Endodermal cell (in vitro differentiated cells): ENCODE measurements around the gene USHBP1. TPM values are rescaled to one million over a fixed set of nuclear protein-coding genes. Genes with fewer than 3 reads are reported as not detected.

Source experiments
- DNase-seq: peaks from one replicate; pipeline ENCODE4 v3.0.0-alpha.2; 2017
- H3K27ac ChIP-seq: 2 replicates; pipeline ENCODE4 v1.5.1; 2013; ENCODE audit warnings: mild to moderate bottlenecking, low read depth, low read length, moderate library complexity
- H3K27me3 ChIP-seq: 2 replicates; pipeline ENCODE4 v1.6.1; 2013; ENCODE audit warnings: mild to moderate bottlenecking, low read length, moderate library complexity; ENCODE audit not compliant: insufficient read depth, control insufficient read depth, poor library complexity, severe bottlenecking
- H3K36me3 ChIP-seq: 2 replicates; pipeline ENCODE4 v1.7.0; 2013; ENCODE audit warnings: mild to moderate bottlenecking, low read length, moderate library complexity; ENCODE audit not compliant: control insufficient read depth, insufficient read depth
- H3K4me1 ChIP-seq: one replicate; pipeline ENCODE4 v1.7.0; 2013; ENCODE audit warnings: low read length; ENCODE audit not compliant: control insufficient read depth, insufficient read depth
- H3K4me3 ChIP-seq: 2 replicates; pipeline ENCODE4 v1.5.1; 2013; ENCODE audit warnings: mild to moderate bottlenecking, low read length, moderate library complexity
- H3K9ac ChIP-seq: 2 replicates; pipeline ENCODE4 v1.6.1; 2013; ENCODE audit warnings: mild to moderate bottlenecking, low read length, moderate library complexity; ENCODE audit not compliant: poor library complexity, severe bottlenecking; ENCODE audit errors: extremely low read depth
- H3K9me3 ChIP-seq: 2 replicates; pipeline ENCODE4 v1.6.1; 2013; ENCODE audit warnings: mild to moderate bottlenecking, low read length, moderate library complexity; ENCODE audit not compliant: control insufficient read depth
- H3K27ac Mint-ChIP-seq: 2 replicates; pipeline ENCODE4 v1.8.0; 2020; ENCODE audit warnings: mixed read lengths
- H3K27me3 Mint-ChIP-seq: 2 replicates; pipeline ENCODE4 v1.8.0; 2021; ENCODE audit warnings: mild to moderate bottlenecking, mixed read lengths; ENCODE audit not compliant: insufficient read depth
- H3K36me3 Mint-ChIP-seq: 2 replicates; pipeline ENCODE4 v1.8.0; 2020; ENCODE audit warnings: low read depth, mixed read lengths
- H3K4me1 Mint-ChIP-seq: 2 replicates; pipeline ENCODE4 v1.8.0; 2020; ENCODE audit warnings: mixed read lengths
- H3K4me3 Mint-ChIP-seq: 2 replicates; pipeline ENCODE4 v1.8.0; 2020; ENCODE audit warnings: mild to moderate bottlenecking, moderate library complexity, mixed read lengths
- H3K9me3 Mint-ChIP-seq: 2 replicates; pipeline ENCODE4 v1.8.0; 2020; ENCODE audit warnings: mild to moderate bottlenecking, mixed read lengths
- CTCF ChIP-seq: fragments of 200-600 bp; sonication (generic); conservative IDR thresholded peaks from 2 replicates; pipeline ENCODE4 v1.5.0; 2021; ENCODE audit warnings: antibody characterized with exemption, mild to moderate bottlenecking
- WGBS, 2 experiments: methylation state at CpG; one replicate each; pipeline versions ENCODE4 v1.1.5 to v1.1.7; 2013; ENCODE audit warnings: missing lambda C conversion rate in 2 of 2, mixed read lengths in 1 of 2; ENCODE audit not compliant: insufficient coverage in 1 of 2, insufficient read length in 1 of 2; 5-methylcytosine and 5-hydroxymethylcytosine counted together
- long read RNA-seq, 4 experiments: library from polyadenylated mRNA in 2 of 4; library from RNA in 1 of 4; library from capped mRNA in 1 of 4; stranded (forward) in 3 of 4; unstranded in 1 of 4; transcript quantifications; one replicate each; pipeline ENCODE4 v2.0.0, GENCODE V29; 2020 to 2021; ENCODE audit warnings: inconsistent platforms in 1 of 4
- polyA plus RNA-seq, 2 experiments: library from polyadenylated mRNA; stranded (reverse); fragments of 50-300 nt; gene quantifications; one replicate each; pipeline ENCODE4 v1.2.3, GENCODE V29; 2013
- total RNA-seq, 2 donors: library from RNA; stranded (reverse); fragmentation: NEBNext Ultra II Directional in 1 of 2; extraction: Animal tissue kit (Norgen Biotek cat#: 25700) in 1 of 2; gene quantifications; 2 replicates in 1 of 2; 3 replicates in 1 of 2; pipeline ENCODE4 v1.2.1, GENCODE V29; 2021

Gene USHBP1
- total RNA-seq, result 1 to 10 TPM; 3.8 to 6.2 TPM
- 1.2 TPM for polyA plus RNA-seq (2013, experiment 1 of 2)
- 1.2 TPM for polyA plus RNA-seq (2013, experiment 2 of 2)
- long read RNA-seq, experiment 1, partial matches to known transcripts, result 1 of 1 reads
- long read RNA-seq, experiment 1, other reads (novel, unspliced or antisense), result 0 of 1 reads
- long read RNA-seq, experiment 2, transcript USHBP1-201 (13 exons, 3,335 nt), result major isoform, 5 of 9 reads
- long read RNA-seq, experiment 2, partial matches to known transcripts, result 2 of 9 reads
- long read RNA-seq, experiment 2, other reads (novel, unspliced or antisense), result 2 of 9 reads
- long read RNA-seq, experiment 3, transcript USHBP1-201 (13 exons, 3,335 nt), result major isoform, 10 of 23 reads
- long read RNA-seq, experiment 3, partial matches to known transcripts, result 6 of 23 reads
- long read RNA-seq, experiment 3, other reads (novel, unspliced or antisense), result 5 of 23 reads
- long read RNA-seq, experiment 4, partial matches to known transcripts, result 2 of 5 reads
- long read RNA-seq, experiment 4, other reads (novel, unspliced or antisense), result 0 of 5 reads

GRCh38 chr19:17264641-17264979 lies at the start of gene USHBP1:
TSS of gene USHBP1 (minus strand) at chr19:17264745. CDS start at chr19:17264299, 446 bp downstream.
- no peak within 1 kb of the TSS for H3K9ac ChIP-seq
- Mint-ChIP-seq H3K9me3 (no peaks in the 10 kb centered on the region), H3K27me3 (no peaks in the 10 kb centered on the region), H3K4me3 (peak within 1 kb of the TSS; percentile 18), H3K36me3 (peaks cover 4% of the 10 kb centered on the region), H3K27ac (peak within 1 kb of the TSS; percentile 85), H3K4me1 (peaks cover 7% of the 10 kb centered on the region)
- no peaks in the 10 kb centered on the region for H3K4me1 ChIP-seq
- no peaks in the 10 kb centered on the region for H3K27me3 ChIP-seq
- WGBS, 2 experiments, result 53 to 67% methylated on average over 3 to 5 of the region's 5 CpGs
- H3K27ac ChIP-seq, result no peak within 1 kb of the TSS
- peak; percentile 85 for DNase-seq
- no peak within 1 kb of the TSS for H3K4me3 ChIP-seq
- H3K36me3 ChIP-seq, result peaks cover 5% of the 10 kb centered on the region
- TF ChIP-seq CTCF, result no peak
- no peaks in the 10 kb centered on the region for H3K9me3 ChIP-seq

GRCh38 chr19:17314007-17314593 lies 49.6 kb upstream of the USHBP1 start:
- DNase-seq, result no peak
- H3K9ac ChIP-seq, result no peak overlapping the region

More at GRCh38 chr19:17314007-17314593, 49.6 kb upstream of the USHBP1 start:
- WGBS, 2 experiments, result 90 to 96% methylated on average over 10 to 19 of the region's 19 CpGs
- H3K36me3 Mint-ChIP-seq, result peaks cover 31% of the 10 kb centered on the region
- peaks cover 7% of the 10 kb centered on the region for H3K4me1 Mint-ChIP-seq
- no peaks in the 10 kb centered on the region for H3K27me3 ChIP-seq
- H3K4me1 ChIP-seq, result peaks cover 6% of the 10 kb centered on the region
- no peaks in the 10 kb centered on the region for H3K9me3 Mint-ChIP-seq
- H3K27ac ChIP-seq, result no peak overlapping the region
- no peaks in the 10 kb centered on the region for H3K9me3 ChIP-seq
- H3K4me3 ChIP-seq, result no peak overlapping the region
- no peak overlapping the region for H3K4me3 Mint-ChIP-seq
- H3K36me3 ChIP-seq, result peaks cover 36% of the 10 kb centered on the region
- H3K27ac Mint-ChIP-seq, result no peak overlapping the region
- no peak for TF ChIP-seq CTCF
- H3K27me3 Mint-ChIP-seq, result no peaks in the 10 kb centered on the region
